ENCODE results near the gene DSTN. TPM values are rescaled to one million over a fixed set of nuclear protein-coding genes. Genes with fewer than 3 reads are reported as not detected.
A peak's percentile ranks its signal among the peaks of the same experiment; 100 is the strongest.

Gene DSTN
- total and polyA plus RNA-seq, 8 donors = 334 to 1,254 (median 577) TPM

GRCh38 chr20:17523326-17523725, 46.5 kb upstream of the DSTN start:
- Histone ChIP-seq H3K4me3 (no peak overlapping the region), H3K9me3 (no peaks in the 10 kb centered on the region), H3K27ac (no peak overlapping the region), H3K27me3 (no peaks in the 10 kb centered on the region), H3K4me1 (no peaks in the 10 kb centered on the region), H3K36me3 (no peaks in the 10 kb centered on the region)
- no peak for TF ChIP-seq POLR2A (IDR thresholded peaks at IDR 0.05)
- TF ChIP-seq POLR2AphosphoS5 (IDR thresholded peaks at IDR 0.05) = no peak
- no peak for TF ChIP-seq CTCF (IDR thresholded peaks at IDR 0.05)
- no peak for TF ChIP-seq EP300 (IDR thresholded peaks at IDR 0.05)
- 79 to 90% (median 81%) methylated on average over 5 of the region's 5 CpGs for WGBS, 5 donors
- DNase-seq = no peak
- intact Hi-C loops (cut with DNase I; ENCODE audit: low total_unique reads) = no loop called here

GRCh38 chr20:17524560-17524959, 45.3 kb upstream of the DSTN start:
- Histone ChIP-seq H3K27ac (no peak overlapping the region), H3K4me3 (no peak overlapping the region), H3K4me1 (no peaks in the 10 kb centered on the region), H3K27me3 (no peaks in the 10 kb centered on the region), H3K9me3 (no peaks in the 10 kb centered on the region), H3K36me3 (no peaks in the 10 kb centered on the region)
- peak in 1 of 2 donors; percentile 47 for DNase-seq
- 63 to 76% (median 67%) methylated on average over 8 of the region's 8 CpGs for whole genome bisulfite sequencing, 5 donors
- intact Hi-C loops (cut with DNase I; ENCODE audit: low total_unique reads) = no loop called here
- TF ChIP-seq EP300 (IDR thresholded peaks at IDR 0.05) (no peak), POLR2A (IDR thresholded peaks at IDR 0.05) (no peak), CTCF (IDR thresholded peaks at IDR 0.05) (no peak), POLR2AphosphoS5 (IDR thresholded peaks at IDR 0.05) (no peak)

- no peak for DNase-seq
- intact Hi-C loops (cut with DNase I; ENCODE audit: low total_unique reads) = no loop called here
- no peaks in the 10 kb centered on the region for H3K36me3 ChIP-seq
- WGBS, 5 donors = 91 to 96% (median 95%) methylated on average over 5 of the region's 5 CpGs
- H3K4me1 ChIP-seq = no peaks in the 10 kb centered on the region
- no peak overlapping the region for H3K27ac ChIP-seq
- H3K4me3 ChIP-seq = no peak overlapping the region
- H3K27me3 ChIP-seq = no peaks in the 10 kb centered on the region
- H3K9me3 ChIP-seq = no peaks in the 10 kb centered on the region
- TF ChIP-seq POLR2A (IDR thresholded peaks at IDR 0.05) (no peak), POLR2AphosphoS5 (IDR thresholded peaks at IDR 0.05) (no peak), CTCF (IDR thresholded peaks at IDR 0.05) (no peak), EP300 (IDR thresholded peaks at IDR 0.05) (no peak)
Measured at GRCh38 chr20:17525132-17525531, 44.7 kb upstream of the DSTN start.

- intact Hi-C loops (cut with DNase I; ENCODE audit: low total_unique reads) = no loop called here
- DNase-seq = peak; percentile 32 to 73
- Histone ChIP-seq H3K4me1 (peaks cover 0 to 5% (median 3%) of the 10 kb centered on the region in 4 donors), H3K36me3 (no peaks in the 10 kb centered on the region), H3K4me3 (no peak overlapping the region), H3K27me3 (peaks cover 0 to 2% (median 0%) of the 10 kb centered on the region in 3 donors), H3K27ac (no peak overlapping the region), H3K9me3 (no peaks in the 10 kb centered on the region)
- TF ChIP-seq POLR2A (IDR thresholded peaks at IDR 0.05) = no peak
- no peak for TF ChIP-seq CTCF (IDR thresholded peaks at IDR 0.05)
- TF ChIP-seq POLR2AphosphoS5 (IDR thresholded peaks at IDR 0.05) = peak in 1 of 3 donors; percentile 10
- TF ChIP-seq EP300 (IDR thresholded peaks at IDR 0.05) = no peak
Measured at GRCh38 chr20:17525650-17526049, 44.2 kb upstream of the DSTN start.

Measured in stomach (tissue), 9 donors.